GM06990 (cell line): ENCODE data around the gene LYPD6B.

ENCODE experiments used
- DNase-seq: peaks from one replicate; pipeline ENCODE4 v3.0.0-alpha.2; 2011; ENCODE audit not compliant: insufficient read length; ENCODE audit errors: extremely low read depth
- H3K27me3 ChIP-seq: replicated peaks from 2 replicates; pipeline ENCODE4 v1.6.0; 2011; ENCODE audit warnings: low read length; ENCODE audit not compliant: control insufficient read depth, insufficient read depth
- H3K36me3 ChIP-seq: 2 replicates; pipeline ENCODE4 v1.5.1; 2011; ENCODE audit warnings: low read length; ENCODE audit not compliant: control insufficient read depth, insufficient read depth
- H3K4me3 ChIP-seq: replicated peaks from 2 replicates; pipeline ENCODE4 v1.5.1; 2011; ENCODE audit warnings: low read depth, mild to moderate bottlenecking, control low read depth, low read length
- TF ChIP-seq, protein P1 (sequence below): IDR thresholded peaks from 2 replicates; pipeline ENCODE4 v1.5.1; 2011; ENCODE audit warnings: low read length, control low read depth, mild to moderate bottlenecking, inconsistent platforms; ENCODE audit not compliant: insufficient read depth, poor library complexity, severe bottlenecking

Gene LYPD6B

DNA sequence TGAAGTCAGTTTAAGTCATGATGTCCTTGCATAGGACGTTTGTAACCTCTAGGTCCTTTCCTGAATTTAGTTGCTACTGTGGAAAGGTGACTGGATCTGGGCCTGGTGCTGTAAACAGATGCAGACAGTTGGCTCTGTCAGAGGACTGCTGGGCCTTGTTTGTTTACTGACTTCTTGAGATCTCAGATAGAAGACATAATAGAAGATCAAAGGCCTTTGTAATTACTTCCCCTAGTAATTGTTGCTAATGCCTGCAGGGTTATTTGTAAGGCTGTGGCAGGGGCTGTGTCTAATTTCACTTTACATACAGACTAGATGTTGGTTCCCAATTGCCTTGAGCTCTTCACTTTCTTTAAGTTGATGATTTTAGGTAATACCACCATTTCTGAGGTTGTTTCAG lies 42.5 kb downstream of the LYPD6B start:
- Histone ChIP-seq H3K36me3 (no peaks in the 10 kb centered on the region), H3K27me3 (no peaks in the 10 kb centered on the region), H3K4me3 (no peak overlapping the region)
- DNase-seq: no peak
- TF ChIP-seq, protein P1, sequence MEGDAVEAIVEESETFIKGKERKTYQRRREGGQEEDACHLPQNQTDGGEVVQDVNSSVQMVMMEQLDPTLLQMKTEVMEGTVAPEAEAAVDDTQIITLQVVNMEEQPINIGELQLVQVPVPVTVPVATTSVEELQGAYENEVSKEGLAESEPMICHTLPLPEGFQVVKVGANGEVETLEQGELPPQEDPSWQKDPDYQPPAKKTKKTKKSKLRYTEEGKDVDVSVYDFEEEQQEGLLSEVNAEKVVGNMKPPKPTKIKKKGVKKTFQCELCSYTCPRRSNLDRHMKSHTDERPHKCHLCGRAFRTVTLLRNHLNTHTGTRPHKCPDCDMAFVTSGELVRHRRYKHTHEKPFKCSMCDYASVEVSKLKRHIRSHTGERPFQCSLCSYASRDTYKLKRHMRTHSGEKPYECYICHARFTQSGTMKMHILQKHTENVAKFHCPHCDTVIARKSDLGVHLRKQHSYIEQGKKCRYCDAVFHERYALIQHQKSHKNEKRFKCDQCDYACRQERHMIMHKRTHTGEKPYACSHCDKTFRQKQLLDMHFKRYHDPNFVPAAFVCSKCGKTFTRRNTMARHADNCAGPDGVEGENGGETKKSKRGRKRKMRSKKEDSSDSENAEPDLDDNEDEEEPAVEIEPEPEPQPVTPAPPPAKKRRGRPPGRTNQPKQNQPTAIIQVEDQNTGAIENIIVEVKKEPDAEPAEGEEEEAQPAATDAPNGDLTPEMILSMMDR: no peak

DNA sequence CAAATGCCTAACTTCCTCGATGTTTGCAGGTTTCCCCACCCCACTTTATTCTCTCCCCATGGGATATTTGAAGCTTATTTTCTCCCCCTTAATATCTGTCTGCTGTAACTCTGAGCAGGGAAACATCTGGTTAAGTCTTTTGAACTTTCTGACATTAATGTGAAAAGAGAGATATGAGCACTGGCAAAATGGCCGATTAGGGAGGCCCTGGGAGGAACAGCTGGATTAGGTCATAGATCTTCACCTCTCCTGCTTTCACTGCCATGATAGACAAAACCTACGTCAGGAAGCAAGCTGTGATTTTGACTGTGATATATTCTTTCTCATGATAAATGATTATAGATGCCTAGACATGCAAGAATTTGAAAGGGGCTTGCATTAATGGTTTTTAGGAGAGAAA lies 43.6 kb downstream of the LYPD6B start:
- Histone ChIP-seq H3K36me3 (no peaks in the 10 kb centered on the region; the same call in 1 of the 2 replicates), H3K4me3 (no peak overlapping the region), H3K27me3 (no peaks in the 10 kb centered on the region)
- no peak for DNase-seq
- TF ChIP-seq, protein P1: no peak

DNA sequence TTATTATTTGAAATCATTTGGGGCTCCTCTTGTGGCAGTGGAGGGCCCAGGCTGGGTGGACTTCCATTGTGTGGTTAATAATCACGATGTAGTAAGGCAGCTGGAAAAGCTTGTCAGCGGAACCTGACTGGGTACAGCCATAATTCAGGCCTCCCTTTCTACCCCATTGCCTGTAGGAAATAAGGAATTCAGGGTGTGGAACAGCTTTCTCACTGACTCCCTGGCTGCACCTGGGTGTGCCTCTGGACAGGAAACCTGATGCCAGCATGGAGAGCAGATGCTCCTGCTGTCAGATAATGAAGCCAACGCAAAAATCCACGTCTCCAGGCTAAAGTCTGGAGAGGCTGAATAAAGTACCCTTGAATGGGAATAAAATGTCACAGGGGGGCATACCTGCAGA lies 44.2 kb downstream of the LYPD6B start:
- no peaks in the 10 kb centered on the region; the same call in 1 of the 2 replicates for H3K36me3 ChIP-seq
- no peak overlapping the region for H3K4me3 ChIP-seq
- no peak for DNase-seq
- TF ChIP-seq, protein P1: no peak
- no peaks in the 10 kb centered on the region for H3K27me3 ChIP-seq

DNA sequence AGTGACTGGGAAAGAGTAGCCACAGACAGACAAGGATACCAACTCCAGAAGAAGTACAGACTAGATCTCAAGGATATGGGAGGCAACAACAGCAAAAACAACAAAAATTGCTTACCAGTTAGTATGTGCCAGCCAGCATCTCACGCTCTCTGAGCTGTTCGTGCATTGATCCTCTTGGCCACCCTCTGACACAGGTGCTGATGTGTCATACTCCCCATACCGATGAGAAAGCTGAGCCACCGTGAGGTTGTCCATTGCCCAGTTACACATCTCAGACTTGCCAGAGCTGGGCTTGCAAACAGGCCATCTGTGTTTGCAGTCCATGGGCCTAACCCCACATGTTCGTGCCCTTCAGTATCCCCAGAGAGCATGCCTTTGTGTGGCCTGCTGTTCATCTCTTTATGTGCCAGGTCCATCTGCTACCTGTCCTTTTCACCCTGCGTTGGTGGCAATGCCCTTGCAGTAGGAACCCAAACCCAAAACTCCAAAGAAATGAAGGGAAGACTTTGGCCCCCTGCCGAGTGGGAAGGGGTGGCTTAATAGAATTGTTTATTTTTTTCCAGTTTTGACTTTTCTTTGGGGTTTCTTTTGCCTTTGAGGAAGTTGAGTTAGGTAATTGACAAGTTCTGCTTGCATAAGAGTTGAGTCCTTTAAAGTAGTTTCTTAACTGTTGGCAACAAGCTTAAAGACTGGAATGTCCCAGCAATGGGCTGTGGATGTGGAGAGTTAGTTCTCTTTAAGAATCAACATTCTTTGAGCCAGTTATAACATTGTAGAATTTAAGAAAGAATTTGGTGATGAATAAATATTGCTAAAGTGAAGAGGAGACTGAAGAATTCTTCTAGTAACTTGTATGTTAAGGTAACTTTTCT lies 46.7 kb downstream of the LYPD6B start:
- Histone ChIP-seq H3K36me3 (no peaks in the 10 kb centered on the region; the same call in 1 of the 2 replicates), H3K27me3 (no peaks in the 10 kb centered on the region), H3K4me3 (no peak overlapping the region)
- TF ChIP-seq, protein P1: no peak
- no peak for DNase-seq

DNA sequence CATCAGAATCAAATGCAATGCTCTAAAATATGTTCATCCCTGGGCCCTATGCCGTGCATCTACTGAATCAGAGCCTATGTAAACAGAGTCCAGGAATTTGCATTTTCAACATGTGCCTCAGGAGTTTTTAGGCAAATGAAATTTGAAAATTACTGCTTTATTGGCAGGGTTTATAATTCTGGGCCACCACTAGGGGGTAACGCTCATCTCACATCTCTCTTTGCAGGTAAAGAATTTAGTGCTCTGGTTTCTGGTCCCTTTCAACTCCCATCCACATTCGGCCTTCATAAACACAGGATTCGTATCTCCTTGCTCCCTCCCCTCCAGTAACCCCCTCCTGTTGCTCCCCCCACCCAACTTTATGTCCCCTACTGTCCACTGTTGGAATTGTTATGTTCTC lies 49.3 kb downstream of the LYPD6B start:
- Histone ChIP-seq H3K27me3 (no peaks in the 10 kb centered on the region), H3K36me3 (no peaks in the 10 kb centered on the region; the same call in 1 of the 2 replicates), H3K4me3 (no peak overlapping the region)
- TF ChIP-seq, protein P1: peak; percentile 50
- DNase-seq: no peak

DNA sequence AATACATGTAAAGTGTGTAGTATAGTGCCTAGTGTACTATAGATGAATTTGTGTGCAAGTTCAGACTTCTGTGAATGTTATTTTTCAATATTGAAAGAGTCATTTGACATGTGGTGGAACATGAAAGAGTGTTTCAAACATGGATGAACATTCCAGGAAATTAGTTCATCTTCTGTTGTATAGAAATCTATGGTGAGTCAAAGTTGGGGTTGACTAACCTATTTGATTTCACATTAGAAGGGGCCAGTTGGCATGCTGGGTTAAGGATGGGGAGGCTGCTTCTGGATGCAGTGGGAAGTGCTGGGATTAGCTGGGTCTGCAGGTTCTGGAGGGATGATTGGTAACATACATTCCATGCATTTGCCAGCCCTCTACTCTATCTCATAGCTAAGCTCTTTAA lies 50.6 kb downstream of the LYPD6B start:
- Histone ChIP-seq H3K36me3 (no peaks in the 10 kb centered on the region; the same call in 1 of the 2 replicates), H3K27me3 (no peaks in the 10 kb centered on the region), H3K4me3 (no peak overlapping the region)
- TF ChIP-seq, protein P1: no peak
- DNase-seq: no peak
